IMR-90 (cell line): ENCODE measurements around the gene PMEPA1.

ENCODE experiments used
- CTCF ChIP-seq: conservative IDR thresholded peaks from 2 replicates; pipeline ENCODE4 v1.5.1; 2012; ENCODE audit warnings: mild to moderate bottlenecking, low read depth, low read length, improper control_type of control experiment
- ELK1 ChIP-seq: fragments of 150-350 bp; IDR thresholded peaks from 2 replicates; pipeline ENCODE4 v1.6.1; 2016; ENCODE audit warnings: low read depth, mild to moderate bottlenecking, low read length, moderate library complexity, borderline replicate concordance

GRCh38 chr20:57622579-57623381 lies 87.0 kb downstream of the PMEPA1 start:
- TF ChIP-seq ELK1 (no peak), CTCF (peak; percentile 56)
